SK-N-MC (cell line): ENCODE measurements around the gene MAP3K21.

Source experiments
- DNase-seq: peaks from one replicate; pipeline ENCODE4 v3.0.0-alpha.2; 2011; ENCODE audit warnings: low read depth, low spot score
- H3K27ac ChIP-seq: fragments of 200-600 bp; sonication (generic); 2 replicates; pipeline ENCODE4 v1.5.1; 2016; ENCODE audit warnings: mixed run types
- H3K36me3 ChIP-seq: fragments of 200-600 bp; sonication (generic); 2 replicates; pipeline ENCODE4 v1.6.1; 2017; ENCODE audit warnings: antibody characterized with exemption, low read length, mixed read lengths; ENCODE audit not compliant: insufficient read depth
- H3K4me3 ChIP-seq: fragments of 200-600 bp; sonication (generic); 2 replicates; pipeline ENCODE4 v1.5.1; 2016
- H3K9ac ChIP-seq: fragments of 200-600 bp; sonication (generic); 2 replicates; pipeline ENCODE4 v1.8.0; 2017; ENCODE audit warnings: mixed run types, mixed read lengths; ENCODE audit not compliant: insufficient read length
- H3K9me3 ChIP-seq: fragments of 200-600 bp; sonication (generic); 2 replicates; pipeline ENCODE4 v1.6.1; 2017; ENCODE audit warnings: low read depth, mild to moderate bottlenecking, antibody characterized with exemption, low read length, moderate library complexity, mixed read lengths
- EZH2 ChIP-seq: fragments of 200-600 bp; sonication (generic); IDR thresholded peaks from one replicate; pipeline ENCODE4 v1.6.1; 2017; ENCODE audit warnings: antibody characterized with exemption
- FOXP2 ChIP-seq: optimal IDR thresholded peaks from 2 replicates; pipeline ENCODE3; 2011; ENCODE audit warnings: mild to moderate bottlenecking, moderate library complexity; ENCODE audit not compliant: insufficient read depth; ENCODE audit errors: extremely low read length, control extremely low read depth
- POLR2AphosphoS5 ChIP-seq: IDR thresholded peaks from 2 replicates; pipeline ENCODE4 v1.6.1; 2012; ENCODE audit warnings: mild to moderate bottlenecking, low read depth, low read length, borderline replicate concordance

The MAP3K21 gene

DNA sequence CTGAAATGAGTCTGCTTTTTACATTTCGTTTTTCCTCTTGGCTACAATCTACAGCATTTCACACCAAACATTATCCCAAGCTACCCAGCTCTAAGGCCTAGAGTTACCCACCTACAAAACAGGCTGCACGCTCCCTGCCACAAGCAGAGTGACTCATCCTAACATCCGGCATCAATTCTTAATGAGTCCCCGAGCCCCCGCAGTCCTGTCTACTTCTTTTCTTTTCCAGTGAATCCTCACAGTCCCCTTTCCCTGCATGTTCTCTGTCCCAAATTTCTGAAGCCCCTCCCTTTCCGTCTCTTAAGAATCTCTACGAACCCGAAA lies 32.6 kb upstream of the MAP3K21 start:
- Histone ChIP-seq H3K27ac (no peak overlapping the region), H3K9ac (no peak overlapping the region), H3K9me3 (no peaks in the 10 kb centered on the region), H3K36me3 (no peaks in the 10 kb centered on the region), H3K4me3 (peak overlapping the region; percentile 70)
- TF ChIP-seq FOXP2 (no peak), EZH2 (no peak), POLR2AphosphoS5 (no peak)
- DNase-seq, result no peak

DNA sequence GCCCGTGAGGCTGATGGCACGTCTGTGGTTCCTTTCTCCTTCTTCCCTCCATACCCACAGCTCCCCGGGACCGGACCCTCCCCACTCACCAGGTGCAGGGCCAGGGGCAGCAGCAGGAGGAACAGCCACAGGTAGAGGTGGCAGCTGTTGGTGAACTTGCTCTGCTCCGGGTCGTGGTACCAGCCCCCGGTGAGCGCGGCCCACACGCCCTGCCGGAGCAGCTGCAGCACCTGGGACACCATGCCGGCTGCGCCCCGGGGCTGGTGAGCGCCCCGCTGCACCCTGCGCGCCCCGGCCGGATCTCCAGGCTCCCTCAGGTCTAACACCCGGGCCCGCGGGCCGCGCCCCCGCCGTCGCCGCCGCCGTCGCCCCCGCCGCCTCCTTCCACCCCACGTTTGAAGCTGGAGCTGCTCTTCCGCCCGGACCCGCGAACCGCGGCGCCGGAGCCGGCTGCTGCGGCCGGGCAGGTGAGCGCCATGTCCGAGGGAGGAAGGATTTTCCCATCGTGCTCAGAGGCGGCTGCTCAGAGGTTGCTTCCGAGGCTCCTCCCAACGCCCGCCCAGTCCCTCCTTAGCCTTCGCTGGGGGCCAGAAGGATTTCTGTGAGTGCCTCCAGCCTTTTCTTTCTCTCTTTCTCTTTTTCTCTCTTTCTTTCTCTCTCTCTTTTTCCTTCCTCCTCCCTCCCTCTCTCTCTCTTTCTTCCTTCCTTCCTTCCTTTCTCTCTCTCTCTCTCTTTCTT lies 32.1 kb upstream of the MAP3K21 start, which contains the start of gene PCNX2:
TSS of gene PCNX2 (minus strand) at position 489 of the 738 bp plus-strand sequence. CDS start at position 242, 247 bp downstream.
- Histone ChIP-seq H3K27ac (no peak within 1 kb of the TSS), H3K4me3 (peak within 1 kb of the TSS; percentile 70), H3K9ac (no peak within 1 kb of the TSS), H3K9me3 (no peaks in the 10 kb centered on the region), H3K36me3 (no peaks in the 10 kb centered on the region)
- no peak for DNase-seq
- TF ChIP-seq EZH2 (no peak), FOXP2 (no peak), POLR2AphosphoS5 (no peak)

DNA sequence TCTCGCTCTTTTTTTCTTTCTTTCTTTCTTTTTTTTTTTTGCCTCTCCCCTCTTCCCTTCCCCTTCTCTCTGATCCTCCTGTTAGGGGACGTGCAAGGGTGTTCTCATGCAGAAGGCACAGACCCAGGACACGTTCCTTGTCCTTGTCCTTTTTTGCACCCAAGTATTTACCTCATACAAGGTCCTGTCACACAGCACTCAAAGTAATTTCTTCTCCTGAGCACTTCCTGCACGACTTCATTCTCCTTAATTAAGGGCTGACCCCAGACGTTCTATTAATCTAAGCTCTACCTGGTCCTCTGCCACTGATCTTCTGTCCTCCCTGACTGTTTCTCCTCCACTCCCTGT lies 31.6 kb upstream of the MAP3K21 start:
- no peak for TF ChIP-seq EZH2
- TF ChIP-seq POLR2AphosphoS5, result no peak
- no peak for TF ChIP-seq FOXP2
- no peak overlapping the region for H3K4me3 ChIP-seq
- H3K9ac ChIP-seq, result no peak overlapping the region
- no peak for DNase-seq
- no peaks in the 10 kb centered on the region for H3K36me3 ChIP-seq
- no peak overlapping the region for H3K27ac ChIP-seq
- H3K9me3 ChIP-seq, result no peaks in the 10 kb centered on the region

DNA sequence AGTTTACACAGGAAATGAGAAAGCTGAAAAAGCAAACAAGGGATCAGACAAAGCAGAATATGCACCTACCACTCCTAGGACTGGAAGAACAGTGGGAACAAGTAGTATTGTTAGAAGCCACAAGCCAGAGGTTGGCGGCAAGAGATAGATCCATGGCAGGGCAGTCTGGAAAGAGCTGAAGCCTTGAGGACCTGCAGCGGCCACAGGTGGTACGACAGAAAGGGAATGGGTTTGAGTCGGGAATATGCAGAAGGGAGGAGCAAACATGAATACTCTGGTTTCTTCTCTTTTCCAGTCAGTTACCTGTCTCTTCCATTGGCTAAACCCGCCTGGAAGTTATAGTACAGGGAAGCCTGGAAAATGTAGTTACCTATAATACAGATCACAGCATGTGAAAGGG lies 28.1 kb upstream of the MAP3K21 start:
- no peak overlapping the region for H3K9ac ChIP-seq
- no peak overlapping the region for H3K27ac ChIP-seq
- no peak overlapping the region for H3K4me3 ChIP-seq
- H3K9me3 ChIP-seq, result no peaks in the 10 kb centered on the region
- H3K36me3 ChIP-seq, result no peaks in the 10 kb centered on the region
- no peak for TF ChIP-seq EZH2
- no peak for TF ChIP-seq POLR2AphosphoS5
- TF ChIP-seq FOXP2, result no peak
- no peak for DNase-seq

DNA sequence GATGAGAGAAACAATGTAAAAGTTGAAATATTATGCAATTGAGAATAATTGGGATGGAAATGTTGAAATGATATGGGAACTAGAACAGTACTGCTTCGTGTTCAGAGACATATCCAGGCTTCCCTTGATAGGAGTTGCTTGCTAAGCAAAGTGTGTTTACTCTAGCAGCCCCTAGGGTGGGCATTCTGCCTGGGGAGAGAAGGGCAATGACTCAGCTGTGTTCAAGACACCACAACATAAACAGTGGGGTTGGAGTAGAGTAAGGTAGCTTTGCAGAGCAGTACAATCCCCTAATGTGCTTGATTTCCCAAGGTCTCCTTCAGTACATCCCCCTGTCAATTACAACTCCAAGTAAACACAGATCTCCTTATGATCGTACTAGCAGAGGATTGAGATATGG lies 27.2 kb upstream of the MAP3K21 start:
- Histone ChIP-seq H3K4me3 (no peak overlapping the region), H3K9ac (no peak overlapping the region), H3K36me3 (no peaks in the 10 kb centered on the region), H3K27ac (no peak overlapping the region), H3K9me3 (no peaks in the 10 kb centered on the region)
- TF ChIP-seq EZH2 (no peak), FOXP2 (no peak), POLR2AphosphoS5 (no peak)
- no peak for DNase-seq

DNA sequence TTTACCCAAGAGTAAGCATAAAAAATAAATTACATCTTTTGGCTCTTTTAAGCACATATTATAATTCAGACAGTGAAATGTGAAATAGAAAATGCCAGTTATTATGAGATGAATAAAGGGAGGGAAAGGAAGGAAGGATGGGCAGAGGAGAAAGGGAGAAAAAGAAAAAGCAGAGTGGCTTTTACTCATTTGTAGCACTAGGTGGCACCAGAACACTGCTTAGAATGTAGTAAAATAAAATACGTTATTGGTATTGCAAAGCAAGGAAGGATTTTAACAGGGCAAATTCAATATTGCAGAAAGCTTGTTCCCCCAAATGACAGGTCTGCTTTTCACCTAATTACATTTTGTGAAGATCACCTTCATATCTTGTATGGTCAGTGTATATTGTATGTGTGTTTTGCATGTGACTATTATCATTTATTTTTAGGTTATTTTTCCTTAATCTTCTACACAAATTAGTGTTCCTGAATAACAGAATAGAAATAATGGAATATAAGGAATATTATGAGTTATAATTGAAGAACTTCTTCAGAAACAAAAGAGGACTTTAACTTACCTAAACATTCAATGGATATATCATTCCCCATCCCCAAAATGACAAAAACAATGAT lies 22.9 kb upstream of the MAP3K21 start:
- TF ChIP-seq FOXP2 (no peak), EZH2 (no peak), POLR2AphosphoS5 (no peak)
- no peaks in the 10 kb centered on the region for H3K9me3 ChIP-seq
- H3K9ac ChIP-seq, result no peak overlapping the region
- no peak overlapping the region for H3K4me3 ChIP-seq
- no peaks in the 10 kb centered on the region for H3K36me3 ChIP-seq
- H3K27ac ChIP-seq, result no peak overlapping the region
- no peak for DNase-seq

DNA sequence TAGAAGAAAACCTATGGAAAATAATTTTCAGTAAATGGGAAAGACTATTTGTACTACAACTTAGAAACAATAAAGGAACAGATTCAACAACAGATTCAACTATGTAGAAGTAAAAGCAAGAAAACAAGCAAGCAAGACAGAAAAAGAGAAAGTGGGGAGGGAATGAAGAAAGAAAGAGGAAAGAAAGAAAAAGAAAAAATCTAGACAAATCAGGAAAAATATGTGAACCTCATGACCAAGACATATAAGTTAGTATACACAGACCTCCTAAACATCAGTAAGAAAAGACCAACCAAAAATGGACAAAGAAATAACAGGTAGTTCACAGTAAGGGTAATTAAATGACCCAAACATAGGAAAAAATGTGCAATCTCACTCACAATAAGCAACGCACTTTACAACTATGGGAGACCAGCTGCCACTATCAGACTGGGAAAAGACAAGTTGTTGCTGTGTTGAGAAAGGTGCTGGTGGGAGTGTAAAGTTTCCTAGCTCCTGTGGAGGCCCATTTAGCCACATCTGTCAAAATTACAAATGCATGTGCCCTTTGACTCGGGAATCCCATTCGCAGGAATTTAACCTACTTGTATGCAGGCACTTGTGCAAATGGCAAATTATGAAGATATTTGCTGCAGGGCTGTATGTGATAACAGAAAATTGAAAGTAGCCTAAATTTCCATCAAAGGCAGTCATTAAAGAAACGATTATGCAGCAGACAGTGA lies 13.9 kb upstream of the MAP3K21 start:
- H3K36me3 ChIP-seq, result no peaks in the 10 kb centered on the region
- no peak for TF ChIP-seq FOXP2
- TF ChIP-seq POLR2AphosphoS5, result no peak
- no peak for TF ChIP-seq EZH2
- no peak for DNase-seq
- H3K27ac ChIP-seq, result no peak overlapping the region
- H3K4me3 ChIP-seq, result no peak overlapping the region
- no peak overlapping the region for H3K9ac ChIP-seq
- no peaks in the 10 kb centered on the region for H3K9me3 ChIP-seq

DNA sequence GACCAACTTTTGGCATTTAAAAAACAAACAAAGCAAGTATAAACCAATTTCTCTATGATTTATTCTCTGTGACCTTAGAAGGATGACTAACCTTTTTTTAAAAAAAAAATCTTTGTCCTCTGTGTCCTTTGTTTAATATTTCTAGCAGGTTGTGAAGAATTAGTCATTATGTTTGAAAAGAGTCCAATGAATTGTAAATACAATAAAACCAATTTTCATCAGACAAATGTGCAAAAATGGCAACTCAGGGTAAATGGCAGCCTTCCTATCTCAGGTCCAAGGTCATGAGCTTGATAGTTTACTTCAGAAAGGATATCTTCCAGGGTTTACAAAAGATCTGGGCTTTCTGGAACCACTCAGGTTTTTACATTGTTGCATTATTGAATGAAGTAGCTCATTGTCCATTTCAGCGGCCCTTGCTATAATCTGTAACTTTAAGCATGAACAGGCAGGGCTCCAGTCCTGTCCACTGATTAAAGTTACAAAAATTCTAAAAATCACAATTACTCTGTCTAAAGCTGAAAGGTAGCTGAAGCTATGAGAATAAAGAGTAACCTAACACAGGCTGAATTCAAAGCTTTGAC lies 11.7 kb upstream of the MAP3K21 start:
- no peak overlapping the region for H3K4me3 ChIP-seq
- DNase-seq, result no peak

More for the DNA sequence above, 11.7 kb upstream of the MAP3K21 start:
- Histone ChIP-seq H3K9ac (no peak overlapping the region), H3K9me3 (no peaks in the 10 kb centered on the region), H3K27ac (no peak overlapping the region), H3K36me3 (no peaks in the 10 kb centered on the region)
- no peak for TF ChIP-seq POLR2AphosphoS5
- TF ChIP-seq FOXP2, result no peak
- no peak for TF ChIP-seq EZH2
